T47D (cell line): ENCODE measurements around the gene CPEB3.
"Not testable (repeated sequence)": the region's sequence is repeated elsewhere in the genome, so short reads cannot be mapped to it uniquely, and the experiment has no call there.

Source experiments
- DNase-seq, 2 experiments: peaks; one replicate each; pipeline versions ENCODE4 v3.0.0 to v3.0.0-alpha.2; 2011 to 2012; ENCODE audit warnings: low read depth in 1 of 2, low spot score in 1 of 2
- JUND ChIP-seq: IDR thresholded peaks from 2 replicates; pipeline ENCODE4 v1.6.1; 2012; ENCODE audit warnings: low read depth
- in situ Hi-C: cut with HindIII; loops from 2 replicates; pipeline ENCODE4 v1.10.0; 2016; ENCODE audit warnings: low sequenced_read_pairs, low pct_unique_long_range_greater_than_20kb

Gene CPEB3

DNA sequence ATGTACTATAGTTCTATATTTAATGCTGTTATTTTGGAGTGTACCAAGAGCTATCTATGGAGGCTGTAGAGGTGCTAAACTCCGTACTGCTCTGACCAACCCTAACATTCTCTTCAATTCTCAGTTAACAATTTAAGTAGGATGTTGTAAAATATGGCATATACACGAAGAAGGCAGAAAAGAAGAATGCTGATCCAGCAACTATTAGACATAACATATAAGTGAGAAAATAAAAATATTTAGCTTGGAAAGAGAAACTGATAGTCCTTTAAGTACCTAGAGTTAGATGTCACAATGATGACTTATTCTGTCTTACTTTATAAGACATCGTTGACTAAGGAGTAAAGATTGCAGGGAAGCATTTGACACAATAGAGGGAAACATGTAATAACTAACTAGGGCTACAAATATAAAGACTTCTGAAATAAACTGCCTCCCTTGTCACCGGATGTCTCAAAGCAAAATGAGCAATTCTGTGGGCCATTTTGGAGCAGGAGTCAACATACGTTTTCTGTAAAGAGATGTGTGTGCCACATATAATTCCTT, 159.5 kb downstream of the CPEB3 start:
- no peak for DNase-seq
- no peak for TF ChIP-seq JUND
- in situ Hi-C loops: no loop called here

GRCh38 chr10:92130622-92131274, 160.1 kb downstream of the CPEB3 start:
- TF ChIP-seq JUND: no peak
- DNase-seq: no peak
- in situ Hi-C loops: no loop called here

- no peak for TF ChIP-seq JUND
- in situ Hi-C loops: no loop called here
- DNase-seq: peak in 1 of 2 experiments; percentile 34
Observed at GRCh38 chr10:92126100-92126650, 164.7 kb downstream of the CPEB3 start.

GRCh38 chr10:92125144-92125543, 165.7 kb downstream of the CPEB3 start:
- in situ Hi-C loops: no loop called here
- no peak for DNase-seq
- no peak for TF ChIP-seq JUND

DNA sequence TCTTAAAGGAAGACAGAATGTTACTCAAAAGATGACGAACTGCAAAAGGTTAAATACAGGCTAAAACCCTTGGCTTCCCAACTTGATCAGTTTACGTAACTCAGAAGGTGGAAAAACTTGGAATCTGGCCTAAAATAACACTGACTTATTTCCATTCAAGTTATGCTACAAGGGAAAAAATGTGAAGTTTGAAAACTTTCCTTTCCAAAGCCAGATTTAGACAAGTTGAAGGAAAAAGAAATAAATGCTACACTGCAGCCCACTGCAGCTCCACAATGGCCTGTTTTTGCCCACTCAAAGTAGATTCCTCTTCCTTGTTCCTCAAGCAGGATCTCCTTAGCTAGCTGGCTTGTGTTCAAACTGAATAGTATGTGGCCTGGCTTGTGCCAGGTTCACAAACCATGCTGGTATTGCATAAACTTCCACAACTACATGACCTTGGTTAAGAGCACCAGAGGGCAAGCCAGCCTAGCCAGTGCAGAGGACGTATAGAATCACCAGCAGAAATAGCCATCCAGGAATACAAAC, 166.2 kb downstream of the CPEB3 start:
- peak in 1 of 2 experiments; percentile 89 for DNase-seq

GRCh38 chr10:92124020-92124419, 166.9 kb downstream of the CPEB3 start:
- DNase-seq: no peak
- in situ Hi-C loops: no loop called here
- no peak for TF ChIP-seq JUND

More for the DNA sequence above, 166.2 kb downstream of the CPEB3 start:
- in situ Hi-C loops: no loop called here
- no peak for TF ChIP-seq JUND

- no peak; the same call in 1 of the 2 replicates for TF ChIP-seq JUND
- peak; percentile 71 to 95 for DNase-seq
- in situ Hi-C loops: no loop called here
Observed at GRCh38 chr10:92122941-92123450, 167.9 kb downstream of the CPEB3 start.

GRCh38 chr10:92121686-92122492, 169.0 kb downstream of the CPEB3 start:
- DNase-seq: no peak
- in situ Hi-C loops: no loop called here
- TF ChIP-seq JUND: no peak

GRCh38 chr10:92119340-92119739, 171.5 kb downstream of the CPEB3 start:
- TF ChIP-seq JUND: no peak
- in situ Hi-C loops: no loop called here
- DNase-seq: no peak

DNA sequence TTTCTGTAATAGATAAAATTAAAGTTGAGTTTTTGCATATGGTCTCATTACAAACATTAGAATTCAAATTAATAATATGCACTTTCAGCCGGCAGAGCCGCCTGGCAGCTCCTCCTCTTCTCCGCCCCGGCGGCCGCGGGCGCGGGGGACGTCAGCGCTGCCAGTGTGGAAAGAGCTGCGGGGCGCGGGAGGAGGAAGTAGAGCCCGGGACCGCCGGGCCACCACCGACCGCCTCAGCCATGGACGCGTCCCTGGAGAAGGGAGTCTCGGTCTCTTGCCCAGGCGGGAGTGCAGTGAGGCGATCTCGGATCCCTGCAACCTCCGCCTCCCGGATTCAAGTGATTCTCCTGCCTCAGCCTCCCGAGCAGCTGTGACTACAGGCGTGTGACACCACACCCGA, 176.0 kb downstream of the CPEB3 start:
- in situ Hi-C loops: not testable (repeated sequence)
- DNase-seq: peak in 1 of 2 experiments; percentile 25

- TF ChIP-seq JUND: no peak
- in situ Hi-C loops: no loop called here
- DNase-seq: no peak
Observed at GRCh38 chr10:92113911-92114600, 176.8 kb downstream of the CPEB3 start.

- in situ Hi-C loops: no loop called here
- TF ChIP-seq JUND: no peak
- no peak for DNase-seq
Observed at GRCh38 chr10:92112462-92112861, 178.4 kb downstream of the CPEB3 start.
